ENCODE data around the gene SPAG8.

The SPAG8 gene

GRCh38 chr9:35852876-35853865, 41.1 kb upstream of the SPAG8 start:
- H3K4me3 ChIP-seq (ENCODE audit: low read depth, low read length), result no peak overlapping the region
- H3K27me3 ChIP-seq (ENCODE audit: control insufficient read depth, insufficient read depth, low read length), result no peaks in the 10 kb centered on the region
- no peak overlapping the region for H3K9ac ChIP-seq
- H2AFZ ChIP-seq, result no peak overlapping the region
- no peaks in the 10 kb centered on the region for H3K79me2 ChIP-seq
- H3K27ac ChIP-seq, result no peak overlapping the region
- no peak overlapping the region for H3K4me2 ChIP-seq (ENCODE audit: low read length)
- no peaks in the 10 kb centered on the region for H3K9me3 ChIP-seq (ENCODE audit: control insufficient read depth, low read length)
- H3K36me3 ChIP-seq (ENCODE audit: control insufficient read depth, insufficient read depth, low read length), result no peaks in the 10 kb centered on the region
- H3K4me1 ChIP-seq, result no peaks in the 10 kb centered on the region
- no peak for TF ChIP-seq CTCF (IDR thresholded peaks at IDR 0.05)

GRCh38 chr9:35852267-35852815, 40.3 kb upstream of the SPAG8 start:
- H3K9me3 ChIP-seq (ENCODE audit: control insufficient read depth, low read length), result no peaks in the 10 kb centered on the region
- no peaks in the 10 kb centered on the region for H3K36me3 ChIP-seq (ENCODE audit: control insufficient read depth, insufficient read depth, low read length)
- H3K27me3 ChIP-seq (ENCODE audit: control insufficient read depth, insufficient read depth, low read length), result no peaks in the 10 kb centered on the region
- H3K27ac ChIP-seq, result no peak overlapping the region
- no peak overlapping the region for H3K4me2 ChIP-seq (ENCODE audit: low read length)
- no peak overlapping the region for H3K9ac ChIP-seq
- H2AFZ ChIP-seq, result no peak overlapping the region
- H3K4me1 ChIP-seq, result no peaks in the 10 kb centered on the region
- no peak for TF ChIP-seq CTCF (IDR thresholded peaks at IDR 0.05)
- no peak overlapping the region for H3K4me3 ChIP-seq (ENCODE audit: low read depth, low read length)
- H3K79me2 ChIP-seq, result no peaks in the 10 kb centered on the region

GRCh38 chr9:35847792-35848572, 35.9 kb upstream of the SPAG8 start:
- H3K9me3 ChIP-seq (ENCODE audit: control insufficient read depth, low read length), result no peaks in the 10 kb centered on the region
- no peak overlapping the region for H3K9ac ChIP-seq
- H3K36me3 ChIP-seq (ENCODE audit: control insufficient read depth, insufficient read depth, low read length), result no peaks in the 10 kb centered on the region
- no peaks in the 10 kb centered on the region for H3K27me3 ChIP-seq (ENCODE audit: control insufficient read depth, insufficient read depth, low read length)
- no peak overlapping the region for H2AFZ ChIP-seq
- no peaks in the 10 kb centered on the region for H3K4me1 ChIP-seq
- no peak overlapping the region for H3K4me2 ChIP-seq (ENCODE audit: low read length)
- H3K27ac ChIP-seq, result no peak overlapping the region
- H3K4me3 ChIP-seq (ENCODE audit: low read depth, low read length), result no peak overlapping the region
- TF ChIP-seq CTCF (IDR thresholded peaks at IDR 0.05), result no peak
- H3K79me2 ChIP-seq, result no peaks in the 10 kb centered on the region

- TF ChIP-seq CTCF (IDR thresholded peaks at IDR 0.05), result no peak
- no peak overlapping the region for H3K9ac ChIP-seq
- H3K79me2 ChIP-seq, result no peaks in the 10 kb centered on the region
- H3K9me3 ChIP-seq (ENCODE audit: control insufficient read depth, low read length), result no peaks in the 10 kb centered on the region
- no peaks in the 10 kb centered on the region for H3K36me3 ChIP-seq (ENCODE audit: control insufficient read depth, insufficient read depth, low read length)
- no peak overlapping the region for H3K4me2 ChIP-seq (ENCODE audit: low read length)
- no peak overlapping the region for H3K27ac ChIP-seq
- H3K4me3 ChIP-seq (ENCODE audit: low read depth, low read length), result no peak overlapping the region
- H3K27me3 ChIP-seq (ENCODE audit: control insufficient read depth, insufficient read depth, low read length), result no peaks in the 10 kb centered on the region
- no peak overlapping the region for H2AFZ ChIP-seq
- no peaks in the 10 kb centered on the region for H3K4me1 ChIP-seq
These were observed 34.0 kb upstream of the SPAG8 start for GRCh38 chr9:35845824-35846771.
